ENCODE measurements around the gene LCAT. TPM values are rescaled to one million over a fixed set of nuclear protein-coding genes. Genes with fewer than 3 reads are reported as not detected.

Gene LCAT
- total and polyA plus RNA-seq, 9 of the 15 experiments (the other 6 are each of a cell fraction or from before 2014, with no cell fraction given): 0.46 to 21.0 (median 5.0) TPM

- BruUV-seq (replicated peaks): no TSS peak
- Histone ChIP-seq H3K9me3 (replicated peaks; ENCODE audit: control insufficient read depth, insufficient read depth, low read depth, low read length) (no peaks in the 10 kb centered on the region), H3K4me1 (replicated peaks in 1 of 2; ENCODE audit: control insufficient read depth in 2 of 2, insufficient read depth in 2 of 2, low read length in 2 of 2) (no peaks in the 10 kb centered on the region; a peak in 1 of 5 replicates), H3K4me2 (ENCODE audit: insufficient read depth, low read length) (no peak overlapping the region), H3K36me3 (ENCODE audit: control insufficient read depth, insufficient read depth, low read length) (peaks cover 10% of the 10 kb centered on the region; the same call in 2 of the 3 replicates), H3K27ac (ENCODE audit: extremely low read depth, low read depth, low read length) (no peak overlapping the region), H3K27me3 (ENCODE audit: control insufficient read depth in 2 of 2, insufficient read depth in 2 of 2, low read length in 2 of 2) (no peaks in the 10 kb centered on the region), H3K9ac (ENCODE audit: insufficient read depth in 1 of 2, low read depth in 2 of 2, low read length in 2 of 2) (no peak overlapping the region), H4K20me1 (replicated peaks; ENCODE audit: control insufficient read depth, insufficient read depth, low read length) (peaks cover 9% of the 10 kb centered on the region; the same call in 1 of the 2 replicates), H3K4me3 (no peak overlapping the region), H3K79me2 (ENCODE audit: control insufficient read depth, insufficient read depth, low read length) (peaks cover 27% of the 10 kb centered on the region), H3K9me1 (ENCODE audit: control insufficient read depth, insufficient read depth, low read length) (no peaks in the 10 kb centered on the region), H2AFZ (ENCODE audit: low read depth, low read length) (no peak overlapping the region)
- FAIRE-seq (no peak), ATAC-seq (no peak), DNase-seq (ENCODE audit: extremely low read depth in 1 of 4, low spot score in 3 of 4) (no peak)
- WGBS (ENCODE audit: insufficient coverage, low coverage, missing lambda C conversion rate): 88% methylated on average over 5 of the region's 5 CpGs
- ChIA-PET POLR2A (interaction anchor here (0.7 to 0.8 kb wide), 3 partner anchors 13 to 30 kb away, joined by 3 to 4 read pairs (median 3); no protein-coding TSS in a partner anchor), CTCF (ENCODE audit: low intra/inter-chr PET ratio) (no interaction called here)
- in situ Hi-C loops (cut with MboI): no loop called here
- intact Hi-C loops (cut with micrococcal nuclease): no loop called here
- no peak for TF ChIP-seq EZH2 (IDR thresholded peaks at IDR 0.05; ENCODE audit: borderline replicate concordance, low read depth, low read length)
- no peak for TF ChIP-seq ATF2 (CRISPR knock-in tag; IDR thresholded peaks at IDR 0.05)
- TF ChIP-seq TAF15 (IDR thresholded peaks at IDR 0.05; ENCODE audit: low read depth, low read length): no peak
- TF ChIP-seq ILK (tag; IDR thresholded peaks at IDR 0.05; ENCODE audit: borderline replicate concordance, low read depth): no peak
- no peak for TF ChIP-seq HNRNPL (IDR thresholded peaks at IDR 0.05; ENCODE audit: low read depth, low read length)
- no peak for TF ChIP-seq RBM17 (IDR thresholded peaks at IDR 0.05; ENCODE audit: borderline replicate concordance, low read depth, low read length)
- no peak for TF ChIP-seq ZNF121 (CRISPR knock-in tag; conservative IDR thresholded peaks at IDR 0.05)
- no peak for TF ChIP-seq UBTF (IDR thresholded peaks at IDR 0.05; ENCODE audit: borderline replicate concordance in 1 of 2, low read depth in 2 of 2, low read length in 2 of 2)
- TF ChIP-seq RNF2 (IDR thresholded peaks at IDR 0.05): no peak
- TF ChIP-seq ZNF384 (IDR thresholded peaks at IDR 0.05; ENCODE audit: low read depth, low read length): no peak
- TF ChIP-seq MXD1 (CRISPR knock-in tag; IDR thresholded peaks at IDR 0.05; ENCODE audit: borderline replicate concordance, poor library complexity, severe bottlenecking): no peak
- TF ChIP-seq SAFB2 (IDR thresholded peaks at IDR 0.05; ENCODE audit: borderline replicate concordance, low read depth, low read length, severe bottlenecking): no peak
- no peak for TF ChIP-seq AFF4 (CRISPR knock-in tag; IDR thresholded peaks at IDR 0.05)
- no peak for TF ChIP-seq SAP30 (IDR thresholded peaks at IDR 0.05; ENCODE audit: borderline replicate concordance, insufficient read depth, low read depth, low read length, poor library complexity, severe bottlenecking)
Observed at GRCh38 chr16:67901734-67902133, 42.2 kb downstream of the LCAT start.
